ENCODE results near the gene BNIP1. TPM values are rescaled to one million over a fixed set of nuclear protein-coding genes. Genes with fewer than 3 reads are reported as not detected.
A peak's percentile ranks its signal among the peaks of the same experiment; 100 is the strongest.

BNIP1 gene
- total RNA-seq, 1 donor from 2014 or later = 13.2 TPM

DNA sequence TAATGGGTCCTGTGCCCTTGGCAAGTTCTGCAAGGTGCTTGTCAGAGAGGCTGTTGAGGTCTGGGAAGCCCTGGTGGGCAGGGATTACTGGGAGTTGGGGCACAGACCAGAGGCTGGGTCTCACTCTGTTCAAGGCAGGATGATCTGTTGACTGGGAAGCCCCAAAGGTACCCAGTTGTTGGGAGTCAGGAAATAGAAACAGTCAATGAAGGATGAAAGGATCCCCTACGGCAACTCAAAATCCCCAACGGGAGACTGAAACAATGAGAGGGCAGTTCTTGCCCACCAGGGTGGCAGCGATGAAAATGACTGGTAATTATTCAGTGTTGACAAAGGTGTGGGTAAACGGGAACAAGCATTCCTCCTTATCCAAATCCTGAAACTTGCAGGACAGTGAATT, 31.2 kb downstream of the BNIP1 start:
- no peaks in the 10 kb centered on the region for H3K4me1 Mint-ChIP-seq (ENCODE audit: low read depth, unreplicated experiment)
- H2AFZ ChIP-seq (ENCODE audit: low read depth, low read length) = no peak overlapping the region
- H3K27me3 Mint-ChIP-seq (ENCODE audit: low read depth, unreplicated experiment) = peaks cover 17% of the 10 kb centered on the region
- no peaks in the 10 kb centered on the region for H3K9me3 ChIP-seq (ENCODE audit: insufficient read depth, low read depth, low read length)
- H3K4me3 Mint-ChIP-seq (ENCODE audit: unreplicated experiment) = no peak overlapping the region
- H3K9me3 Mint-ChIP-seq (ENCODE audit: unreplicated experiment) = no peaks in the 10 kb centered on the region
- FAIRE-seq (no peak), DNase-seq (ENCODE audit: low read depth) (no peak)
- no peaks in the 10 kb centered on the region for H3K36me3 Mint-ChIP-seq (ENCODE audit: low read depth, unreplicated experiment)
- H3K27me3 ChIP-seq (ENCODE audit: insufficient read depth, low read length) = no peaks in the 10 kb centered on the region
- H4K20me1 ChIP-seq (ENCODE audit: insufficient read depth, low read length) = no peaks in the 10 kb centered on the region
- no peaks in the 10 kb centered on the region for H3K4me1 ChIP-seq (ENCODE audit: insufficient read depth, low read length)
- no peak overlapping the region for H3K4me3 ChIP-seq (ENCODE audit: insufficient read depth, low read depth, low read length)
- no peak overlapping the region for H3K27ac ChIP-seq (ENCODE audit: low read depth, low read length)
- TF ChIP-seq, protein P1, sequence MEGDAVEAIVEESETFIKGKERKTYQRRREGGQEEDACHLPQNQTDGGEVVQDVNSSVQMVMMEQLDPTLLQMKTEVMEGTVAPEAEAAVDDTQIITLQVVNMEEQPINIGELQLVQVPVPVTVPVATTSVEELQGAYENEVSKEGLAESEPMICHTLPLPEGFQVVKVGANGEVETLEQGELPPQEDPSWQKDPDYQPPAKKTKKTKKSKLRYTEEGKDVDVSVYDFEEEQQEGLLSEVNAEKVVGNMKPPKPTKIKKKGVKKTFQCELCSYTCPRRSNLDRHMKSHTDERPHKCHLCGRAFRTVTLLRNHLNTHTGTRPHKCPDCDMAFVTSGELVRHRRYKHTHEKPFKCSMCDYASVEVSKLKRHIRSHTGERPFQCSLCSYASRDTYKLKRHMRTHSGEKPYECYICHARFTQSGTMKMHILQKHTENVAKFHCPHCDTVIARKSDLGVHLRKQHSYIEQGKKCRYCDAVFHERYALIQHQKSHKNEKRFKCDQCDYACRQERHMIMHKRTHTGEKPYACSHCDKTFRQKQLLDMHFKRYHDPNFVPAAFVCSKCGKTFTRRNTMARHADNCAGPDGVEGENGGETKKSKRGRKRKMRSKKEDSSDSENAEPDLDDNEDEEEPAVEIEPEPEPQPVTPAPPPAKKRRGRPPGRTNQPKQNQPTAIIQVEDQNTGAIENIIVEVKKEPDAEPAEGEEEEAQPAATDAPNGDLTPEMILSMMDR (IDR thresholded peaks at IDR 0.05; ENCODE audit: insufficient read depth, low read depth, low read length) = no peak
- TF ChIP-seq EZH2 (IDR thresholded peaks at IDR 0.05; ENCODE audit: insufficient read depth, low read length) = no peak
- no peak overlapping the region for H3K4me2 ChIP-seq (ENCODE audit: low read length)
- H3K79me2 ChIP-seq (ENCODE audit: insufficient read depth, low read length) = no peaks in the 10 kb centered on the region
- H3K9ac ChIP-seq (ENCODE audit: low read length) = no peak overlapping the region
- no peaks in the 10 kb centered on the region for H3K36me3 ChIP-seq (ENCODE audit: insufficient read depth, low read length)
- H3K27ac Mint-ChIP-seq (ENCODE audit: unreplicated experiment) = no peak overlapping the region

DNA sequence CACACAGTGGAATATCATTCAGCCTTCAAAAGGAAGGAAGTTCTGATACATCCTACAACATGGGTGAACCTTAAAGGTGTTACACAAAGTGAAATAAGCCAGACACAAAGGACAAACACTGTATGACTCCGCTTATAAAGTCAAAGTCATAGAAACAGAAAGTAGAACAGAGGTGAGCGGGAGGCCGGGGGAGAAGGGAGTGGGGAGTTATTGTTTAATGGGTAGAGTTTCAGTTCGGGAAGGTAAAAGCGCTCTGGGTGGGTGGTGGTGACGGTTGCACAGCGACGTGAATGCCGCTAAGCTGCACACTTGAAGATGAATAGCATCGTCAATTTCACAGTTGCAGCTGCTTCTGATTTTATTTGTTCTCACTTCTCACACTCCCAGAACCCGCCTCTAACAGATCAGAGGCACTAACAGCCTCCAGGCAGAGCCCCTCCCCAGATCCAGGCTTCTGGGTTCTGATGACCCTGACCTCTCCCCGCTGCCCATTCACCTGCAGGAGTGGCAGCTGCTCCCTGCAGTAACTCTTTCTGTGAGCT, 34.1 kb downstream of the BNIP1 start:
- TF ChIP-seq, protein P1 (IDR thresholded peaks at IDR 0.05; ENCODE audit: insufficient read depth, low read depth, low read length) = no peak
- no peak for TF ChIP-seq EZH2 (IDR thresholded peaks at IDR 0.05; ENCODE audit: insufficient read depth, low read length)
- Histone ChIP-seq H3K4me1 (ENCODE audit: insufficient read depth, low read length) (no peaks in the 10 kb centered on the region), H3K27me3 (ENCODE audit: insufficient read depth, low read length) (no peaks in the 10 kb centered on the region), H2AFZ (ENCODE audit: low read depth, low read length) (no peak overlapping the region), H3K27ac (ENCODE audit: low read depth, low read length) (no peak overlapping the region), H3K4me3 (ENCODE audit: insufficient read depth, low read depth, low read length) (no peak overlapping the region), H3K9me3 (ENCODE audit: insufficient read depth, low read depth, low read length) (no peaks in the 10 kb centered on the region), H3K36me3 (ENCODE audit: insufficient read depth, low read length) (no peaks in the 10 kb centered on the region), H3K9ac (ENCODE audit: low read length) (no peak overlapping the region), H3K4me2 (ENCODE audit: low read length) (no peak overlapping the region), H3K79me2 (ENCODE audit: insufficient read depth, low read length) (no peaks in the 10 kb centered on the region), H4K20me1 (ENCODE audit: insufficient read depth, low read length) (no peaks in the 10 kb centered on the region)
- H3K4me1 Mint-ChIP-seq (ENCODE audit: low read depth, unreplicated experiment) = no peaks in the 10 kb centered on the region
- H3K27ac Mint-ChIP-seq (ENCODE audit: unreplicated experiment) = no peak overlapping the region
- FAIRE-seq (no peak), DNase-seq (ENCODE audit: low read depth) (no peak)
- peaks cover 20% of the 10 kb centered on the region for H3K27me3 Mint-ChIP-seq (ENCODE audit: low read depth, unreplicated experiment)
- H3K4me3 Mint-ChIP-seq (ENCODE audit: unreplicated experiment) = no peak overlapping the region
- H3K36me3 Mint-ChIP-seq (ENCODE audit: low read depth, unreplicated experiment) = no peaks in the 10 kb centered on the region
- H3K9me3 Mint-ChIP-seq (ENCODE audit: unreplicated experiment) = no peaks in the 10 kb centered on the region

DNA sequence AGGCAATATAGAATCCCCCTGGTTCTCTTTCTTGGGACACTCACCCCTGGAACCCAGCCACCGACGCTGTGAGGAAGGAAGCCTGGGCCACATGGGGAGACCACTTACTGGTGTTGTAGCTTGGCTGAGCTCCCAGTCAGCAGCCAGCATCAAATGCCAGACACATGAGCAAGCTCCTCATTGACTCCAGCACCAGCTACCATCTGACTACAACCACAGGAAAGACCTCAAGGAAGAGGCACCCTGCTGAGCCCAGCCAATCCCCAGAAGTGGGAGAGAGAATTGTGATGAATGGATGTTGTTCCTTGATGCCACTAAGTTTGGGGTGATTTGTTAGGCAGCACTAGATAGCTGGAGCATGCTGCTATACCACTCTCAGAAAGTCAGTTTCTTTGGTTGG, 36.0 kb downstream of the BNIP1 start:
- Histone ChIP-seq H3K79me2 (ENCODE audit: insufficient read depth, low read length) (no peaks in the 10 kb centered on the region), H3K9me3 (ENCODE audit: insufficient read depth, low read depth, low read length) (no peaks in the 10 kb centered on the region), H3K4me1 (ENCODE audit: insufficient read depth, low read length) (no peaks in the 10 kb centered on the region), H2AFZ (ENCODE audit: low read depth, low read length) (no peak overlapping the region), H3K27me3 (ENCODE audit: insufficient read depth, low read length) (no peaks in the 10 kb centered on the region), H3K9ac (ENCODE audit: low read length) (no peak overlapping the region), H3K27ac (ENCODE audit: low read depth, low read length) (no peak overlapping the region), H3K4me2 (ENCODE audit: low read length) (no peak overlapping the region), H3K4me3 (ENCODE audit: insufficient read depth, low read depth, low read length) (no peak overlapping the region), H3K36me3 (ENCODE audit: insufficient read depth, low read length) (no peaks in the 10 kb centered on the region), H4K20me1 (ENCODE audit: insufficient read depth, low read length) (no peaks in the 10 kb centered on the region)
- DNase-seq (ENCODE audit: low read depth) = peak; percentile 9
- Mint-ChIP-seq H3K4me3 (ENCODE audit: unreplicated experiment) (no peak overlapping the region), H3K9me3 (ENCODE audit: unreplicated experiment) (no peaks in the 10 kb centered on the region), H3K36me3 (ENCODE audit: low read depth, unreplicated experiment) (no peaks in the 10 kb centered on the region), H3K27me3 (ENCODE audit: low read depth, unreplicated experiment) (peaks cover 19% of the 10 kb centered on the region), H3K4me1 (ENCODE audit: low read depth, unreplicated experiment) (no peaks in the 10 kb centered on the region), H3K27ac (ENCODE audit: unreplicated experiment) (no peak overlapping the region)
- TF ChIP-seq, protein P1 (IDR thresholded peaks at IDR 0.05; ENCODE audit: insufficient read depth, low read depth, low read length) = no peak
- TF ChIP-seq EZH2 (IDR thresholded peaks at IDR 0.05; ENCODE audit: insufficient read depth, low read length) = no peak
- FAIRE-seq = no peak
